HepG2 (cell line): ENCODE data around the gene SULT1B1. TPM values are rescaled to one million over a fixed set of nuclear protein-coding genes. Genes with fewer than 3 reads are reported as not detected.

Source experiments
- CENPBD1 ChIP-seq: sonication (generic); formaldehyde crosslinking; IDR thresholded peaks from 2 replicates; pipeline ENCODE4 v1.8.0; 2022; ENCODE audit warnings: missing genetic modification reagents, low read depth, mild to moderate bottlenecking, borderline replicate concordance
- CHD2 ChIP-seq: IDR thresholded peaks from 2 replicates; pipeline ENCODE4 v1.6.1; 2011; ENCODE audit warnings: low read depth, low read length, improper control_type of control experiment
- DMAP1 ChIP-seq: IDR thresholded peaks from 2 replicates; pipeline ENCODE4 v1.6.1; 2016
- DRAP1 ChIP-seq: IDR thresholded peaks from 2 replicates; pipeline ENCODE4 v1.6.1; 2016; ENCODE audit warnings: missing genetic modification reagents, missing compliant biosample characterization
- E2F1 ChIP-seq: sonication (generic); formaldehyde crosslinking; IDR thresholded peaks from 2 replicates; pipeline ENCODE4 v1.5.0; 2020; ENCODE audit warnings: missing genetic modification reagents
- FOXO1 ChIP-seq: sonication (generic); formaldehyde crosslinking; IDR thresholded peaks from 2 replicates; pipeline ENCODE4 v1.4.0; 2020; ENCODE audit warnings: missing genetic modification reagents
- GLI4 ChIP-seq: sonication (generic); formaldehyde crosslinking; IDR thresholded peaks from 2 replicates; pipeline ENCODE4 v1.5.1; 2020; ENCODE audit warnings: missing genetic modification reagents, mild to moderate bottlenecking, moderate library complexity, borderline replicate concordance
- GTF3A ChIP-seq: sonication (generic); formaldehyde crosslinking; conservative IDR thresholded peaks from 2 replicates; pipeline ENCODE4 v1.4.0; 2020; ENCODE audit warnings: mild to moderate bottlenecking, missing genetic modification reagents
- KDM5A ChIP-seq: fragments of 200-600 bp; sonication (generic); IDR thresholded peaks from 2 replicates; pipeline ENCODE4 v1.7.0; 2018; ENCODE audit warnings: antibody characterized with exemption, mild to moderate bottlenecking, low read length, borderline replicate concordance
- MIER2 ChIP-seq: IDR thresholded peaks from 2 replicates; pipeline ENCODE4 v1.6.1; 2016; ENCODE audit warnings: missing biosample characterization, missing genetic modification reagents
- NFKBIZ ChIP-seq: IDR thresholded peaks from 2 replicates; pipeline ENCODE4 v1.6.1; 2018; ENCODE audit warnings: missing genetic modification reagents, missing compliant biosample characterization
- PHF5A ChIP-seq: IDR thresholded peaks from one replicate; pipeline ENCODE4 v1.6.1; 2018; ENCODE audit warnings: low read depth, missing genetic modification reagents; ENCODE audit not compliant: unreplicated experiment
- RARG ChIP-seq: sonication (generic); formaldehyde crosslinking; IDR thresholded peaks from 2 replicates; pipeline ENCODE4 v1.4.0; 2020; ENCODE audit warnings: low read depth, mild to moderate bottlenecking, missing genetic modification reagents
- SKIL ChIP-seq: sonication (generic); formaldehyde crosslinking; IDR thresholded peaks from 2 replicates; pipeline ENCODE4 v1.8.0; 2022; ENCODE audit warnings: missing genetic modification reagents, mild to moderate bottlenecking, moderate library complexity, borderline replicate concordance
- SMARCC2 ChIP-seq: fragments of 450-650 bp; IDR thresholded peaks from 2 replicates; pipeline ENCODE4 v1.6.1; 2017; ENCODE audit warnings: antibody characterized with exemption, mild to moderate bottlenecking
- THYN1 ChIP-seq: sonication (generic); formaldehyde crosslinking; IDR thresholded peaks from 2 replicates; pipeline ENCODE4 v1.8.1; 2023; ENCODE audit warnings: low read depth, mild to moderate bottlenecking, moderate library complexity, missing genetic modification reagents, borderline replicate concordance
- ZBTB20 ChIP-seq: sonication (generic); formaldehyde crosslinking; IDR thresholded peaks from 2 replicates; pipeline ENCODE4 v1.8.1; 2023; ENCODE audit warnings: missing genetic modification reagents, low read depth, mild to moderate bottlenecking, borderline replicate concordance
- ZFP36 ChIP-seq: fragments of 150-350 bp; IDR thresholded peaks from 2 replicates; pipeline ENCODE4 v1.6.1; 2018; ENCODE audit warnings: borderline replicate concordance, low read length, low read depth; ENCODE audit not compliant: partially characterized antibody
- ZMYM4 ChIP-seq: sonication (generic); formaldehyde crosslinking; IDR thresholded peaks from 2 replicates; pipeline ENCODE4 v1.8.1; 2023; ENCODE audit warnings: mild to moderate bottlenecking, missing genetic modification reagents
- ZNF414 ChIP-seq: sonication (generic); formaldehyde crosslinking; IDR thresholded peaks from 2 replicates; pipeline ENCODE4 v1.5.0; 2020; ENCODE audit warnings: missing genetic modification reagents
- ZNF432 ChIP-seq: sonication (generic); formaldehyde crosslinking; IDR thresholded peaks from 2 replicates; pipeline ENCODE4 v1.5.0; 2020; ENCODE audit warnings: missing genetic modification reagents, mild to moderate bottlenecking, borderline replicate concordance
- ZNF484 ChIP-seq: sonication (generic); formaldehyde crosslinking; IDR thresholded peaks from 2 replicates; pipeline ENCODE4 v1.5.1; 2020; ENCODE audit warnings: mild to moderate bottlenecking, low read depth, missing genetic modification reagents, borderline replicate concordance
- ZNF543 ChIP-seq: sonication (generic); formaldehyde crosslinking; IDR thresholded peaks from 2 replicates; pipeline ENCODE4 v1.4.0; 2020; ENCODE audit warnings: mild to moderate bottlenecking, missing genetic modification reagents
- ZNF563 ChIP-seq: sonication (generic); formaldehyde crosslinking; IDR thresholded peaks from 2 replicates; pipeline ENCODE4 v1.8.0; 2022; ENCODE audit warnings: mild to moderate bottlenecking, moderate library complexity, missing genetic modification reagents
- ZNF850 ChIP-seq: sonication (generic); formaldehyde crosslinking; conservative IDR thresholded peaks from 2 replicates; pipeline ENCODE4 v1.9.0; 2021; ENCODE audit warnings: mild to moderate bottlenecking, missing genetic modification reagents
- polyA plus RNA-seq, 8 experiments: library from polyadenylated mRNA; depleted of rRNA in 3 of 8; stranded (reverse) in 7 of 8; unstranded in 1 of 8; fragments of >200 nt; fragmentation: Illumina TruSeq in 4 of 8; extraction: Trizol in 4 of 8; gene quantifications; 2 replicates each; pipeline versions ENCODE4 v1.2.1 to v1.2.3, GENCODE V29; 2011 to 2016; ENCODE audit warnings: low read depth in 4 of 8, missing spikeins in 1 of 8, mixed read lengths in 1 of 8; ENCODE audit not compliant: insufficient read depth in 1 of 8
- total RNA-seq, 5 experiments: library from RNA; depleted of rRNA; stranded (reverse); fragments of >200 nt; fragmentation: Illumina TruSeq; extraction: Trizol; gene quantifications; 2 replicates each; pipeline ENCODE4 v1.2.3, GENCODE V29; 2016; ENCODE audit warnings: low read depth in 1 of 5

SULT1B1 gene
- total and polyA plus RNA-seq, 2 of the 13 experiments (the other 11 are each of a cell fraction or from before 2014, with no cell fraction given), result 0.20 to 0.25 TPM

GRCh38 chr4:69781458-69782418, 21.3 kb upstream of the SULT1B1 start (continued):
- TF ChIP-seq ZBTB20, result peak; percentile 83
- no peak for TF ChIP-seq KDM5A
- TF ChIP-seq NFKBIZ (CRISPR knock-in tag), result peak; percentile 49; the same call in 1 of the 2 replicates
- TF ChIP-seq DRAP1 (CRISPR knock-in tag), result 0 out of 2 replicates have a peak, but pooled peaks have one; percentile 26
- peak; percentile 77; the same call in 1 of the 2 replicates for TF ChIP-seq MIER2 (CRISPR knock-in tag)
- peak; percentile 99 for TF ChIP-seq ZMYM4 (CRISPR knock-in tag)
- peak; percentile 58 for TF ChIP-seq DMAP1
- TF ChIP-seq ZNF563 (CRISPR knock-in tag), result no peak
- peak; percentile 88 for TF ChIP-seq FOXO1 (CRISPR knock-in tag)
- TF ChIP-seq ZFP36, result no peak
- no peak for TF ChIP-seq E2F1 (CRISPR knock-in tag)
- no peak for TF ChIP-seq CENPBD1
- no peak for TF ChIP-seq GTF3A (CRISPR knock-in tag)
- no peak for TF ChIP-seq SKIL (CRISPR knock-in tag)
- no peak for TF ChIP-seq ZNF543 (CRISPR knock-in tag)
- TF ChIP-seq ZNF850, result 0 out of 2 replicates have a peak, but pooled peaks have one; percentile 60
- peak; percentile 68 for TF ChIP-seq PHF5A (CRISPR knock-in tag)
- no peak for TF ChIP-seq THYN1
- no peak for TF ChIP-seq ZNF432 (CRISPR knock-in tag)
- peak; percentile 31; the same call in 1 of the 2 replicates for TF ChIP-seq GLI4
- no peak for TF ChIP-seq SMARCC2
- no peak for TF ChIP-seq CHD2
- TF ChIP-seq ZNF414, result no peak
- no peak for TF ChIP-seq ZNF484 (CRISPR knock-in tag)
- no peak for TF ChIP-seq RARG (CRISPR knock-in tag)
